Lower leg skin (tissue), 4 donors: ENCODE results near the gene GIGYF2. TPM values are rescaled to one million over a fixed set of nuclear protein-coding genes. Genes with fewer than 3 reads are reported as not detected.

ENCODE experiments used
- DNase-seq, 2 donors: peaks; one replicate each; pipeline ENCODE4 v3.0.0-alpha.2; 2019; ENCODE audit warnings: low spot score in 2 of 2
- H3K4me3 ChIP-seq: fragments of 200-600 bp; sonication (generic); 2 replicates; pipeline ENCODE4 v1.5.1; 2017; ENCODE audit warnings: mild to moderate bottlenecking, low read depth; ENCODE audit not compliant: poor library complexity, severe bottlenecking
- POLR2A ChIP-seq, 2 donors: fragments of 450-650 bp; IDR thresholded peaks; one replicate each; pipeline ENCODE4 v1.6.1; 2016 to 2017; ENCODE audit warnings: antibody characterized with exemption in 2 of 2, mild to moderate bottlenecking in 1 of 2, moderate library complexity in 1 of 2
- WGBS, 2 donors: methylation state at CpG; one replicate each; pipeline ENCODE4 v1.1.5; 2018; 5-methylcytosine and 5-hydroxymethylcytosine counted together
- intact Hi-C: fragments of 100-400 bp; cut with DNase I; formaldehyde crosslinking; loops from one replicate; pipeline ENCODE4 v1.15.0; 2023; ENCODE audit warnings: low total_unique reads
- total RNA-seq, 4 donors: library from RNA; depleted of rRNA; stranded (reverse); fragments of >200 nt; gene quantifications; one replicate each; pipeline ENCODE4 v1.1.0, GENCODE V29; 2016
- TF ChIP-seq, protein P1 (sequence below), 3 donors: fragments of 450-650 bp; IDR thresholded peaks; one replicate each; pipeline ENCODE4 v1.5.1; 2016; ENCODE audit warnings: antibody characterized with exemption in 3 of 3, mild to moderate bottlenecking in 3 of 3, moderate library complexity in 2 of 3

The GIGYF2 gene
- total RNA-seq, 4 donors from 2014 or later: 57.7 to 78.4 (median 72.5) TPM

DNA sequence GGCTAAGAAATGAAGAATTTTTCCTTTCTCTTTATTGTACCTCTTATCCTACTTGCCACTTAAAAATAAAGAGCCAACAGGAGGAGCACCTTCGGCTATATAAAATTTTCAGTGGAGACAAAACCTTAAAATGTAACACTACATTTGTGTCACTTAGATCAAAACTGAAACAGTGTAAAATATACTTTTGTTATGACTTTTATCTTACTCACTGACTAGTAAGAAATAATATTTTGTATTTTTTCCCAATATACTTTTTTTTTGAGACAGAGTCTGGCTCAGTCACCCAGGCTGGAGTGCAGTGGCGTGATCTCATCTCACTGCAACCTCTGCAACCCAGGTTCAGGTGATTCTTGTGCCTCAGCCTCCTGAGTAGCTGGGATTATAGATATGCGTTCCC is 50.9 kb downstream of the GIGYF2 start:
- no peak overlapping the region for H3K4me3 ChIP-seq
- 95 to 99% methylated on average over 3 of the region's 3 CpGs for WGBS, 2 donors
- intact Hi-C loops: no loop called here
- no peak for DNase-seq
- TF ChIP-seq, protein P1, sequence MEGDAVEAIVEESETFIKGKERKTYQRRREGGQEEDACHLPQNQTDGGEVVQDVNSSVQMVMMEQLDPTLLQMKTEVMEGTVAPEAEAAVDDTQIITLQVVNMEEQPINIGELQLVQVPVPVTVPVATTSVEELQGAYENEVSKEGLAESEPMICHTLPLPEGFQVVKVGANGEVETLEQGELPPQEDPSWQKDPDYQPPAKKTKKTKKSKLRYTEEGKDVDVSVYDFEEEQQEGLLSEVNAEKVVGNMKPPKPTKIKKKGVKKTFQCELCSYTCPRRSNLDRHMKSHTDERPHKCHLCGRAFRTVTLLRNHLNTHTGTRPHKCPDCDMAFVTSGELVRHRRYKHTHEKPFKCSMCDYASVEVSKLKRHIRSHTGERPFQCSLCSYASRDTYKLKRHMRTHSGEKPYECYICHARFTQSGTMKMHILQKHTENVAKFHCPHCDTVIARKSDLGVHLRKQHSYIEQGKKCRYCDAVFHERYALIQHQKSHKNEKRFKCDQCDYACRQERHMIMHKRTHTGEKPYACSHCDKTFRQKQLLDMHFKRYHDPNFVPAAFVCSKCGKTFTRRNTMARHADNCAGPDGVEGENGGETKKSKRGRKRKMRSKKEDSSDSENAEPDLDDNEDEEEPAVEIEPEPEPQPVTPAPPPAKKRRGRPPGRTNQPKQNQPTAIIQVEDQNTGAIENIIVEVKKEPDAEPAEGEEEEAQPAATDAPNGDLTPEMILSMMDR (IDR thresholded peaks at IDR 0.05): no peak
- no peak for TF ChIP-seq POLR2A (IDR thresholded peaks at IDR 0.05)

DNA sequence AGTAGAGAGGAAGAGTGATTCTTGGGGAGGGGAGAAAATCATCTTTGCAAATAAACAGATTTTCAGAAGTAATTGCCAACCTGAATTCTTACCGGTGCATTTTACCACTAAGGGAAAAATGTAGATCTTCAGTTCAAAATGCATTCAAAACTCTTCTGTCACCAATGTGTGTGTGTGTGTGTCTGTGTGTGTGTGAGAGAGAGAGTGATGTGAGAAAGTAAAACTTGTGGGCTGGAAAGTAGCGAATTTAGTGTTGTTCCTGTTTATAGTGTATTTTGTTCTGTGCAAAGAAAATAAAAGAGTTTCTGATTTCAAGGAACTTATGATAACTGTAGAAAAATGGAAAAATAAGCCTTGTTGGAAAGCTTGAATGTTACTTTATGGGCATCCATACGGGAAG is 52.2 kb downstream of the GIGYF2 start:
- 91 to 96% methylated on average over 3 of the region's 3 CpGs for WGBS, 2 donors
- no peak overlapping the region for H3K4me3 ChIP-seq
- TF ChIP-seq, protein P1 (IDR thresholded peaks at IDR 0.05): no peak
- no peak for TF ChIP-seq POLR2A (IDR thresholded peaks at IDR 0.05)
- intact Hi-C loops: no loop called here
- no peak for DNase-seq

DNA sequence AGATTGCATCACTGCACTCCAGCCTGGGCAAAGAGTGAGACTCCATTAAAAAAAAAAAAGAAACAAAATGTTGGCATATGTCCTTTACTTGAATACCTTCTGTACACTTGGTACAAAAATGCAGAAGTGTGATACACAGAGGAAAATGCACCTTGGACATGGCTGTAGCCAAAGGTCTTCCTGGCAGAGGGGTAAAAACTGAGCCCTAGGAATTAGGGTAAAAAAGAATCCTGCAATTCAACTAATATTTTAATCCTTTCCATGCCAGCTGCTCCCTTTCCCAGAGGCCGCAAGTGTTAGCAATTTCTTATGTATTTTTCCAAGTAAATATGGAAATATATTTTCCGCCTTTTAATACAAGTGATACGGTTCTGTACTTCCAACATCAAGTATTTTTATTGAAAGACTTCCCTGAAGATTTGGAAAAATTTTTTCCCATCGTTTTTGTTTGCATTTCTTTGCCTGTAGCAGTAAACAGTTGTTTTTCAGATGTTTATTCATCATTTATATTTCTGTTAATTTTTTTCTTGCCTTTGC is 53.1 kb downstream of the GIGYF2 start:
- intact Hi-C loops: no loop called here
- TF ChIP-seq POLR2A (IDR thresholded peaks at IDR 0.05): no peak
- TF ChIP-seq, protein P1 (IDR thresholded peaks at IDR 0.05): no peak
- 81 to 83% methylated on average over 4 of the region's 4 CpGs for WGBS, 2 donors

DNA sequence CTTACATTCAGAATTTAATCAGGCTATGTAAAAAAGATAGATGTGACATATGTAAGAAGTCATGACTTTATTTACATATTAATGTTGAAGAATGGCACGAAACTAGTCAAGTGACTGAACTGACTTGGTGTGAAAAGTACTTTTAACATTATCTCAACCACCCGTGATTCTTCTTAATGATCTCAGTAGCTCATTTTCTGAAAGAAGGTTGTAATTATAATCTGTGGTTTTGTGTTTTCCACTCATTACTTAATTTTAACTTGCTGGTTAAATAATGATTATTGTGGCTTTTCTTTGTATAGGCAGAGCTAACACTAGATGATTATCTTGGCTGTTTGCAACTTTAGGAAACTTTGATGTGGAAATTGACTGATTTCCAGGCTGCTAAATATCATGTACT is 60.8 kb downstream of the GIGYF2 start:
- no peak for TF ChIP-seq POLR2A (IDR thresholded peaks at IDR 0.05)
- TF ChIP-seq, protein P1 (IDR thresholded peaks at IDR 0.05): no peak
- 69 to 76% methylated on average over 2 of the region's 2 CpGs for WGBS, 2 donors
- intact Hi-C loops: no loop called here
- no peak for DNase-seq
- H3K4me3 ChIP-seq: no peak overlapping the region

More for the DNA sequence above, 53.1 kb downstream of the GIGYF2 start:
- no peak for DNase-seq
- no peak overlapping the region for H3K4me3 ChIP-seq

DNA sequence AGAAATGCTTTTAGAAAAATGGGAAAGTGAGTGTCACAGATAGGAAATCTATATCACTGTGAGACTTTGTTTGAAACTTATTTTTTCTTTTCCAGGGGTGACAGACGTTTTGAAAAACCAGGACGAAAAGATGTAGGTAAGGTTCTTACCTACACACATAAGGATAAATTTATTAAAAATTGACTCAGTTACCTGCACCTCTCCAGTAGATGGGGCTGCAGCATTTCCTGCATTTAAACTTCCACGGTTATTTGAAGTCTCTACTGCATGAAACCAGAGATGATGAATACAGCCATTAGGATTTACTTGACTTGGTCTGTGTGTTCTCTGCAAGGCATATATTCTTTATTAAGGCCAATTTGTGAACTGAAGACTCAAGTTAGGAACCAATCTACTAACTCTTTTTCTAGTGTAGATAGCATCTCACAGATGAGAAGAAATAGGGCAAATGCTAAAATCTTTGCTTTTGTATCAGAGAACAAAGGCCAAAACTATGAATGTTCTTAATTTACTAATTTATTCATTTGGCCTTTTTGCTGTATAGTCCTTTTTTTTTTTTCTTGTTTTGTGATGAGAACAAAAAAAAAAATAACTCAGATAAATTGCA is 64.3 kb downstream of the GIGYF2 start:
- intact Hi-C loops: no loop called here
- 54 to 56% methylated on average over 3 of the region's 3 CpGs for WGBS, 2 donors
- no peak for DNase-seq
- TF ChIP-seq POLR2A (IDR thresholded peaks at IDR 0.05): no peak
- TF ChIP-seq, protein P1 (IDR thresholded peaks at IDR 0.05): no peak
- H3K4me3 ChIP-seq: no peak overlapping the region

DNA sequence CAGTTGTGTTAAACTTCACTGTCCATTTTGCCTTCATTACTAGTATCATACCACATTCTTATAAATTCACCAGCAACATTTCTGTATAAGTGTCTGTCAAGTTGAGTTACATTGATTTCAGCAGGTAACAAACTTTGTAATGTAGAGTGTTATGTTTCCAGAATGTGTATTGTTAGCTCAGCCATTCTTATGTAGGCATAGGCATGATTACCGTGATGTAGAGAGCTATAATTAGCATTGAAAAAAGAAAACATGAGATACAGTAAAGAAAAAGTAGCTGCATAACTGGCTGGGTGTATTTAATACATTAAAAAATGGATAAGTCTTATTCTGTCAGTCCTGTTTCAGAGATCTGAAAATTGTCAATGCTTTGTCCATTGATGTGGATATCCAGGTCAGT is 70.7 kb downstream of the GIGYF2 start:
- 93 to 98% methylated on average over 1 of the region's 1 CpG for WGBS, 2 donors
- DNase-seq: no peak
- TF ChIP-seq, protein P1 (IDR thresholded peaks at IDR 0.05): no peak
- TF ChIP-seq POLR2A (IDR thresholded peaks at IDR 0.05): no peak
- no peak overlapping the region for H3K4me3 ChIP-seq
- intact Hi-C loops: no loop called here
